Measurements from ENCODE around the gene SRD5A1.
"Not testable (repeated sequence)": the region's sequence is repeated elsewhere in the genome, so short reads cannot be mapped to it uniquely, and the experiment has no call there.

SRD5A1 gene

DNA sequence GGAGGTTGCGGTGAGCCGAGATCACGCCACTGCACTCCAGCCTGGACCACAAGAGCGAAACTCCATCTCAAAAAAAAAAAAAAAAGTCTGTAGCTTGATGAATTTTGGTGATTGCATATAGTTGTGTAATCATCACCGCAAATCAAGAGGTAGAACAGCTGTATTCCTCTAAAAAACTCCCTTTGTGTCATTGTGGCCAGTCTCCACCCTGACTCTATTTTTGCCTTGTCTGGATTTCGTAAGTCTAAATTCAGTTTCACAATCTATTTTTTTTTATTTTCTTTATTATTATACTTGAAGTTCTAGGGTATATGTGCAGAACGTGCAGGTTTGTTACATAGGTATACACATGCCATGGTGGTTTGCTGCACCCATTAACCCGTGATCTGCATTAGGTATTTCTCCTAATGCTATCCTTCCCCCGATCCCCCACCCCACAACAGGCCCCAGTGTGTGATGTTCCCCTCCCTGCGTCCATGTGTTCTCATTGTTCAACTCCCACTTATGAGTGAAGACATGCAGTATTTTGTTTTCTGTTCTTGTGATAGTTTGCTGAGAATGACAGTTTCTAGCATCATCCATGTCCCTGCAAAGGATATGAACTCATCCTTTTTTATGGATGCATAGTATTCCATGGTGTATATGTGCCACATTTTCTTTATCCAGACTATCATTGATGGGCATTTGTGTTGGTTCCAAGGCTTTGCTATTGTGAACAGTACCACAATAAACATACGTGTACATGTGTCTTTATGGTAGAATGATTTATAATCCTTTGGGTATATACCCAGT, 12.5 kb downstream of the SRD5A1 start:
- not testable (repeated sequence) for DNase-seq (ENCODE audit: low spot score)

DNA sequence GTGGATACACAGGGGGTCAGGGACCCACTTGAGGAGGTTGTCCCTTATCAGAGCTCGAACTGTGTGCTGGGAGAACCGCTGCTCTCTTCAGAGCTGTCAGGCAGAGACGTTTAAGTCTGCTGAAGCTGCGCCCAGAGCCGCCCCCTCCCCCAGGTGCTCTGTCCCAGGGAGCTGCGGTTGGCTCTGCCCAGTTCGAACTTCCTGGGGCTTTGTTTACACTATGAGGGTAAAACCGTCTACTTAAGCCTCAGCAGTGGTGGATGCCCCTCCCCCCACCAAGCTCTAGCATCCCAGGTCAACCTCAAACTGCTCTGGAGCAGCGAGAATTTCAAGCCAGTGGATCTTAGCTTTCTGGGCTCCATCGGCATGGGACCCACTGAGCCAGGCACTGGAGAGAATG, 15.9 kb downstream of the SRD5A1 start:
- DNase-seq (ENCODE audit: low spot score): no peak

DNA sequence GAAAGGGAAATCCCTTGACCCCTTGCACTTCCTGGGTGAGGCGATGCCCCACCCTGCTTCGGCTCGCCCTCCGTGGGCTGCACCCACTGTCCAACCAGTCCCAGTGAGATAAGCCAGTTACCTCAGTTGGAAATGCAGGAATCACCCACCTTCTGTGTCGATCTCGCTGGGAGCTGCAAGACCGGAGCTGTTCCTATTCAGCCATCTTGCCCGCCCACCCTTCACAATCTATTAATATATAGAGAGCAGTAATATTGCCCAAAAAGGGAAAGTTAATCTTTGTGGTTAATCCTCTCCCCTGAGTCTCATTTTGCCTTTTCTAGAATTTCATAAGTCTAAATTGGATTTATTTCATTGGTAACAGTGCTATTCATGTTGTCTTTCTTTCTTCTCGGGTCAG, 16.4 kb downstream of the SRD5A1 start:
- DNase-seq (ENCODE audit: low spot score): no peak

DNA sequence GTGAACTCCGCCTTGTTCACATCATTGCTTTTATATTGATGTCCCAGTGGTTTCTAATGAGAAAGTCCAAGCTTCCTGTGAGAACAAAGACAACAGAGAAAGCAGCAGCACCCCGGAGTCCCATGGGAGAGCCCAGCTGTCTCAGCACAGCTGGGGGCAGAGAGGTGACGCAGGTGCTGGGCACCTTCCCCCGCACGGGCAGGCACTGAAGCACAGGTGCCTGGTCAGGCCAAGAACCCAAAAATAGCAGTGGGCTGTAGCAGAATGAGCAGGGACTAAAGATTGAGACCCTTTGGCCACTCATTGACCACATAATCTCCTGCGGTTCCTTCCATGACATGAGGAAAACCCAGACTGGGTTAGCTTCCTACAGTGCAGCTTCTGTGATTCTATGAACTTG, 18.8 kb downstream of the SRD5A1 start:
- DNase-seq (ENCODE audit: low spot score): peak; percentile 65

DNA sequence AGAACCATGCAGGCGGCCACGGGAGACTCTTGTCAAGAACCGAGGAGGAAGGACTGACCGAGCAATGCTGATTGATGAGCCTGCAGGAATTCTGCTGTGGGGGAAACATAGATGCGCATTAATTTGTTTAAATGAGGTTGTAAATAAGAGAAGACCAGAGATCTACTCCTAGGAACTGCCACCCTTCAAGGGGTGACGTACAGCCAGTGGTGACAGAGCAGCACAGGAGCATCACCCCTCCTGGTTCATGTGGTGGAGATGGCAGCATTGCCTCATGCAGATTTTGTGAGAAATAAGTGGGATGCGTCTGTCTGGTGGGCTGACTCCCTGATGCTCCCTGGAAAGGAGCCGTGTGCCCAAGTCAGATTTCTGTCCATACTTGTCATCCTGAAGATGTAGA, 22.2 kb downstream of the SRD5A1 start:
- no peak for DNase-seq (ENCODE audit: low spot score)

DNA sequence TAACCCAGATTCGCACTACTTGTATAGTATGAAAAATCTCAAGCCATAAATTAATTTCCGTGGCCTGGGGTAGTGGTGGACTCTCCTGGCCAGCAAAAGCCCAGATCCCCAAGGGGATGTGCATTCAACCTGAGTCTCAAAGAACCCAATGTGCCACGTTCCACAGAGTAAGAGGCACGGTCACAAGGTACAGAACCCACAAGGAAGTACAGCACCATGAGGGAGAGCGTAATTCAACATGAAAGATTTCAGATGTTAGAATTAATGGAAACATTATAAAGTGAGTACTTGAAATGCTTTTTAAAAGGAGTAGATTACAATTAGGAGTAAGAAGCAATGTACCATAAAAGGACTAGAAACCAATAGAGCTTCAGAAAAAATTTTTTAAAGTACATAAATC, 23.4 kb downstream of the SRD5A1 start:
- no peak for DNase-seq (ENCODE audit: low spot score)

DNA sequence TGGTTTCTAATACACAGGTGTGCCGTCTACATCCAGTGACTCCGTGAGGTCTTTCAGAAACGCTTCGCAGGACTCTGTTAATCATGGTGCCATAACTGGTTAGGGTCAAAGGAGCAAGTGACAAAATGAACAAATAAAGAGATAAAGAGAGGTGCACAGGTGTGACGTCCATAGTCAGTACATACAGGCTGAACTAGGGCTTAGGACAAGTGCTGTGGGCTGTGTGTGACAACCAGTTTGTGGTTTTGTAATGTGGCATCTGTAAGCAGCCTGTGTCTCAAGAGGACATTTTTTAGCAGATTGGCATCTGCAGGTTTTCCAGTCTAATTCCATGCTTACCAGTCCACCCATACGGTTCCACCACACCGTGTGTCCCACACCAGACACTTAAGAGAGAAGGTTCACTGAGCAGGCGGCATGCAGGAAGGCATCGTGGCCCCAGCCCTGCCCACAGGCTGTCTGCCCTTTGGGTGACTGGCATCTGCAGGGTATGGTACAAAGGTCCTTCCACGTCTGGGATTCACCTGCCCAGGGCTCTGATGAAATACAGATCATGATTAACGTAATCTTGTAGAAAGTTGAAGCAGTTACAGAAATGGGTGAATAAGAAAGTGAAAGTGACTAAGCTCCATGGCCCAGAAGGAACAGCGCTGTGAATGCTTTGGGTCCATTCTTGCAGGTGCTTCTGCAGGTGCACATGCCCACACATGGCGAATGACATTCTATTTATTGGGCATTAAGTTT, 26.9 kb downstream of the SRD5A1 start:
- DNase-seq (ENCODE audit: low spot score): peak; percentile 78

DNA sequence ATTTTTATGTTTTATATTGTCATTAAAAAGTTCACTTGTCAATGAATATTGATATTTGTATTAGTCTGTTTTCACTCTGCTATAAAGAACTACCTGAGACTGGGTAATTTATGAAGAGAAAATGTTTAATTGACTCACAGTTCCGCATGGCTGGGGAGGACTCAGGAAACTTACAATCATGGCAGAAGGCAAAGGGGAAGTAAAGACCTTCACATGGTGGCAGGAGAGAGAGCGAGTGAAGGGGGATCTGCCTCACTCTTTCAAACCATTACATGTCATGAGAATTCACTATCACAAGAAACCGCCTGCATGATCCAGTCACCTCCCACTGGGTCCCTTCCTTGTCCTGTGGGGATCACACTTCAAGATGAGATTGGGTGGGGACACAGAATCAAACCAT, 27.4 kb downstream of the SRD5A1 start:
- peak; percentile 37 for DNase-seq (ENCODE audit: low spot score)

DNA sequence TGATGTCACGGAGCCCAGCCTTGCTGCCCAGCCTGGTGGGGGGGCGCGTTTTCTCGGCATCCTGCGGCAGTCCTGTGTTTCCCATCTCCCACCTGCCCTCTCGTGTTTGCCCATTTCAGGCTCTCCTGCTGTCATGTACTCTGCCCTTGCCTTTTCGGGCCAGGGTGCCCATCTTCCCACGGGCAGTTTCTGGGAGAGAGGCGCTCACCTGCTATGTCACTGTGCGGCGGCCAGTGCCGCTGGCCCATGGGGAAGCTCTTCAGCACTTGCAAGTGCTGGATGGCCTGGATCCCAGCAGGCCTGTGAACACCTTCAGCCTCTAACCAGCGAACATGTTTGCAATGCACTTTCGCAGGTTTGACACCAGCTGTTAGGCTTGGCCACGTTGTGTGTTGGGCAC, 33.5 kb downstream of the SRD5A1 start:
- DNase-seq (ENCODE audit: low spot score): no peak

DNA sequence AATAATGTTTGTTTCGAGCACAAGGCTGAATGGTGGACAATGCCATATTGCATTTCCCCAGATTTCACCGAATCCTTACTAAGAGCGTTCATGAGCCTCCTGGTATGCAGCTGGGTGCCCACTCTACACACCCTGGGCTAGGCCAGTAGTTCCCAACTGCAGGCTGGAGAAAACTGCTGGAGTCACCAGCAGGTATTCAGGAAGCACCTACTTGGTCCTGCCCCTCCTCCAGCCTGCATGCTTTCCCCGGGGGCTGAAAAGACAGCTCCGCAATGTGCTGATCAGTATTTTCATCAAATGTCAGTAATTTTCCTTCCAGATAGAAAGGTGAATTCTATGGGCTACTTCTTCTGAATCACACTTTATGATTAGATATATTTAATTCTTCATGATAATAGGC, 34.4 kb downstream of the SRD5A1 start:
- DNase-seq (ENCODE audit: low spot score): no peak

DNA sequence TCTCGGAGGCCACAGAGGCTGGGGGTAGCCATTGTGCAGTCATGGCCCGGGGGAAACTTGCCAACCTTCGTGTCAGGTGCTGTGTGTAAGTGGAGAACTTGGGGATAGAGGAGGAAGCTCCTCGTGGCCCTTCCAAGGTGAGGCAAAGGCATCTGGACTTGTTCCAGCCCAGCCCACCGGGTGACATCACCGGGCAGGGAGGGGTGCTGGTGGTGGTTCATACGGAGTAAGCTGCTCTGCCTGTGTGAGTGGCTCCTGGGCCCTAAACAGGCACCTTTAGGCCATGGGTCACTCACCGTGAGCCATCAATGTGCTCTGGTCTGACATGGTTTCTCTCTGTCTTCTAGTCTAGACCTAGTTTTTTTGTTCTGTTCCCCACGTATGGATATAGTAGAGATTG, 35.5 kb downstream of the SRD5A1 start:
- not testable (repeated sequence) for DNase-seq (ENCODE audit: low spot score)

DNA sequence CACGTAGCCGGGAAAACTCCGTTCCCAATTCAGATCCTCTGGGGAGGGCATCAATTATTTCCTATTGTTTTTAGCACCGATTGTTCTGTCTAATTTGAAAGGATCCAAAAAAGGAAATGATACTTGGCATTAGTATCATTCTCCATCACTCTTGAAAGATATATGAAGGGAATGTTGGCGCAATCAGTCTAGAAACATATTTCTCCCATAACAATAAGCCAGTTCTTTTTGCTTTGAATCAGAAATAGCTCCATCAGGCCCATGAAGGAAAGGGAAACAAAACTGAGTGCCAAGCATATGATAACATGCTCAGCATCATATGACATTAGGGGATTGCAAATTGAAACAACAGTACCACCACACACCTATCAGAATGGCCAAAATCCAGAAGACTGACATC, 39.8 kb downstream of the SRD5A1 start:
- no peak for DNase-seq (ENCODE audit: low spot score)

DNA sequence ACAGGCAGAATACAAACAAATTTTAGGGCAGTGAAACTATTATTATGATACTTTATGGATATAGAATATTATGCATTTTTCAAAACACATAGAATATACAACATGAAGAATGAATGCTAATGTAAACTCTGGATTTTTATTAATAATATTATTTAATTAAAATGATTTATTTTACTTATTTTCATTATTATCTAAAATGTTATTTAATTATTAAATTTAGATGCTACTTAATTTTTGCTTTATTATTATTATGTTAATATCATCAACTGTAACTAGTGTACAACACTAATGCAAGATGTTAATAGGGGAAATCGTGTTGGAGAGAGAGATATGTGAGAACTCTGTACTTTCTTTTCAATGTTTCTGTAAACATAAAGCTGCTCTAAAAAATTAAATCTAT, 40.7 kb downstream of the SRD5A1 start:
- no peak for DNase-seq (ENCODE audit: low spot score)

DNA sequence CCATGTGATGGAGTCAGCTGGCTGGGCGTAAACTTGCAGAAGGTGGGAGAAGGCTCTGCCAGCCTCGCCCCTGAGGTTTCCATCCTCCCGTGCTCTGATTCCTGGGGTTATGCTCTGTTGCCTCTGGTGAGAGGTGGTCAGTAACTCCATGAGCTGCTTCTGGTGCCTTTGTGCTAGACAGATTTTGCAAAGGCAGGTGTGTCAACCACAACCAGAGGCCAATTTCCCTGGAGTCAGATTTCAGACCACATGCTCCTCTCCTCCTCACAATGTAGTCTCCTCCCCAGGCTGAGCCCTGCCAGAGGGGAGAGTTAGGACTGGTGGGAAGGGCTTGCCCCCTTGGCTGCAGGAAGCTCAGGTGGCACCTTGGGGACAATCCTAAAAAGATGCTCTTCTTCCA, 41.2 kb downstream of the SRD5A1 start:
- no peak for DNase-seq (ENCODE audit: low spot score)

DNA sequence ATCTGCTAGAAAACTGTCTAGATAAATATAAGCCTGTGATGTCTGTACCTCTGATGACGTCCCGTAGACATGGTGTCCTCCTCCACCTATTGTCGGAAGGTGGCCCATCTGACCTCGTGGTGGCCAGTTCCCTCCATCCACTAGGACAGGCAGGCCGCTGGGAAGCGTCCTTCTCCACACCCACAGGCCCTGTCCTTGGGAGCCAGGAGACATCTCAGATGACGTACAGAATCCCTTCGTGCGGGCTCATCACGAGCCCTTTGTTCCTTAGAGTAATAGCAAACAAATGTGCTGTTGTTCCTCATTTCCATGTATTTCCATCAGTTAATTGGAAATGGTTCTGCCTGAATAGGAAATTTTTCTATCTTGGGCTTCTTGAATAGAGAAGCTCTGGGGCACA, 41.6 kb downstream of the SRD5A1 start:
- no peak for DNase-seq (ENCODE audit: low spot score)

DNA sequence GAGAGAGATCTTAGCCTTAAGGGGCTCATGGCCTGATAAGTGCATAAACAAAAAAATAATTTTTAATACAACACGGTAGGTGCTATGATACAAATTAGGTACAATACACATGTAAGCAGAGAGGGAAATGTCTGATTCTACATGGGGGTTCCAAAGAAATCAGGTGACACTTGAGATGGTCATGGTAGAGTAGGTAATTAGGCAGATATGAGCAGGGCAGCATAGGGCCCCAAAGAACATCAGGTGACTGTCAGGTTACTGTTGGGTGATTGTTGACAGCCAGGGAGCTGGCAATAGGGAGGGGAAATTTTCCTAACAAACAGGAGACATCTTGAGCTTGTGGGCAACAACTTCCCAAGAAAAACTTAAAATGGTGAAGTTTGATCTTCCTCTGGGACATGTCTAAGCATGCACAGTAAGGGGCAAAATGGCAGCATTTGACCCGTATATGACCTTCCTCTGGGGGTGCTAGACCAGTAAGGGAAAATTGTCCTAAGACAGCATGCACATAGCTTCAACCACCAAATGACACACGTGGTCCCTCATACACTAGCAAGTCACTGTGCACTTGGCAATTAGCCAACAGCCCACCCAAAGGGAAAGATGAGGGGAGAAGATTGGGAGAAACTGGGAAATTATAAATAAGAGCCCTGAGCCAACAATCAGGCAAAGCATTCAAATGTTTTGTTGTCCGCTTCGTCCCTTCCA, 42.7 kb downstream of the SRD5A1 start:
- no peak for DNase-seq (ENCODE audit: low spot score)

DNA sequence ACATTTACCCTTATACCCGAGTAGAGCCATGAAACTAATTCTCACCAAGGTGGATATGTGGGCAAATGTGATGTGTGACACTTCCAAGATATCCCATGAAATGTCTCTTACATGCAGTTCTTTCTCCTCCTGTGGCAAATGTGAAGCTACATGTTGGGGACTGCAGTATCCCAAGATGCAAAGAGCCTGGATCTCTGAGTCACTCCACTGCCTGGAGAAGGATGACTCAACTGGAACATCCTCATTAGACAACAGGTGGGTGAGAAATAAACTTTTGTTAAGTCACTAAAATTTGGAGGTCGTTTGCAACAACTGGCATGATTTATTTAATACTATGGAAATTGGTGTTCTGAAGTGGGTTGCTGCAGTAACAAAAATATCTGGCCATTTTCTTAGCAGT, 43.5 kb downstream of the SRD5A1 start:
- no peak for DNase-seq (ENCODE audit: low spot score)

DNA sequence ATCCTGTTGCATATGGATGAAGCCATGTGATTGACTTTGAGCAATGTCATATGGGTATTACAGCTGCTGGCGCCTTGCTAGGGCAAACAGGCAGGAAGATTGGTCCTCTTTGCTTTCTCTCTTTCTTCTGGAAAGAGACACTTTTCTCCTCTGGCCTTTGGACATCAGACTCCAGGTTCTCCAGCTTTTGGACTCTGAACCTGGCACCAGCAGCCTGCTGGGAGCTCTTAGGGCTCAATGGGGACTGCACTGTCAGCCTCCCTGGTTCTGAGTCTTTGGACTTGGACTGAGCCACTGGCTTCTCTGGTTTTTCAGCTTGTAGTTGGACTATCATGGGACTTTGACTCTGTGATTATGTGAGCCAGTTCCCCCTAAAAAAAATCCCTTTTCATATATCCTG, 45.1 kb downstream of the SRD5A1 start:
- no peak for DNase-seq (ENCODE audit: low spot score)

DNA sequence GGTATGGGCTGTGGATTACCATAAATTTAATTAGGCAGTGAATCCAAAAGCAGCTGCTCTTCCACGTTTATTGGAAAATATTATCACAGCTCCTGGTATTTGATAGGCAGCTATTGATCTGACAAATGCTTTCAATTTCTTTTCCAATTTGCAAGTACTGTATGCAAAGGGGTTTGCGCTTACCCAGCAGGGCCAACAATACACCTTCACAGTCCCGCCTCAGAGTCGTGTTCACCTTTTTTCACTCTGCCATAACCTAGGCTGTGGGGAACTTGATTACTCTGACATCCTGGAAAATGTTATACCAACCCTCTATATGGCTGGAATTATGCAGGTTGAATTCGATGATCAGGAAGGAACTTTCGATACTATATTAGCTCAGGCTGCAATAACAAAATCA, 47.7 kb downstream of the SRD5A1 start:
- no peak for DNase-seq (ENCODE audit: low spot score)

DNA sequence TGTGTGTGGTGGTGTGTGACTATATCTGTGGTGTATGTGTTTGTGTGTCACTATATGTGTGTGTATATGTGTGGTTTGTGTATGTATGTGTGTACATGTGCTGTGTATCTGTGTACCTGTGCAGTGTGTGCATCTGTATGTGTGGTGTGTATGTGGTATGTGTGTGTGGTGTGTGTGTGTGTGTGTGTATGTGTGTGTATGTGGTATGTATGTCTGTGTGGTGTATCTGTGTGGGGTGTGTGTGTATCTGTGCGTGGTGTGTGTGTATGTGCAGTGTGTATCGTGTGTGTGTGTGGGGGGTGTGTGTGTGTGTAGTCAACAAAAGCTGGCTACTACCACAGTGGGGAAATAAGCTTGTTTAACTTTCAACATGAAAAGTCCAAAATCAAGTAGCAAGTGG, 48.4 kb downstream of the SRD5A1 start:
- no peak for DNase-seq (ENCODE audit: low spot score)

DNA sequence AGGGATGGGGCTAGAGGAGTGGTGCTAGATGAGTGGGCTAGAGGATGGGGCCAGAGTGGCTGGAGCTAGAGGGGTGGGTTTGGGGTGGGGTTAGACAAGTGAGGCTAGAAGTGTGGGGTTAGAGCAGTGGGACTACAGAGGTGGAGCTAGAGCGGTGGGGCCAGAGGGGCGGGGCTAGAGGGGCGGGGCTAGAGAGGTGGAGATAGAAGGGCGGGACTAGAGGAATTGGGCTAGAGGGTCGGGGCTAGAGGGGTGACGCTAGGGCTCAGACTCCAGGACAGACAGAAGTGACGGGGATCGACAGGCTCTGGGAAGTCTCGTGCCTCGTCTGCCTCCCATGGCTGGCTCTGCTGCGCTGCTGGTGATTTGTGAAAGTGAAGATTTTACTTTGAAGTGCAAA, 49.0 kb downstream of the SRD5A1 start:
- no peak for DNase-seq (ENCODE audit: low spot score)

DNA sequence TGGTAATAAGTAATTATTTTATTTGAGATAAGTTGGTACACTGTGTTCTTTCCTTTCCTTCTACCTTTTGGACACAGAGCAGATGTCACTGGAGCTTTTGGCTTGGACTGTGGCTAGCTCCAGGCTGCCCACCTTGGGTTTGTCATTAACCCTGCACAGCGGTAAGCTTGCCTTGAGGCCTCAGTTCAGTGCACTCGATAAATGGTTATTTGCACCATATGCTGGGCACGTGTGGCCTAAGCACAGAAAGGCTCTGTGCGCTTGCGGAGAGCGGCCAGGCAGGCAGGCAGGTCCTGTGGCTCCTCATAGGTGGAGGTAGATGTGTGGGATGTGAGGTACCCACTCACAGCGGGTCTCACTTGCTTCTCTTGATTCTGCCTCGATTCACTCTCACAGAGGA, 50.0 kb downstream of the SRD5A1 start:
- no peak for DNase-seq (ENCODE audit: low spot score)

DNA sequence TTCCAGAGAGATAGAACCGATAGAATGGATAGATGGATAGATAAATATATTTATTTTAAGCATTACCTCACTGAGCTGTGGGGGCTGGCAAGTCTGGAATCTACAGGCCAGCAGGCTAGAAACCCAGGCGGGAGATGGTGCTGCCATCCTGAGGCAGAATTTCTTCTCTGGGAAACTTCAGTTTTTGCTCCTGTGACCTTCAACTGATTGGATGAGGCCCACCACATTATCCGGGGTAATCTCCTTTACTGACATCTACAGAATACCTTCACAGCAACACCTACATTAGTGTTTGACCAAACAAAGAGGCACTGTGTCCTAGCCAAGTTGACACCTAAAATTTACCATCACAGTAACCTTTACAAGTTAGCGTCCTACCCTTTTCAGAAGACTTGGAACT, 50.8 kb downstream of the SRD5A1 start:
- no peak for DNase-seq (ENCODE audit: low spot score)
